ENCODE measurements around the gene SMYD3. TPM values are rescaled to one million over a fixed set of nuclear protein-coding genes. Genes with fewer than 3 reads are reported as not detected.

SMYD3 gene
- total RNA-seq, 1 donor from 2014 or later, result 34.9 TPM

DNA sequence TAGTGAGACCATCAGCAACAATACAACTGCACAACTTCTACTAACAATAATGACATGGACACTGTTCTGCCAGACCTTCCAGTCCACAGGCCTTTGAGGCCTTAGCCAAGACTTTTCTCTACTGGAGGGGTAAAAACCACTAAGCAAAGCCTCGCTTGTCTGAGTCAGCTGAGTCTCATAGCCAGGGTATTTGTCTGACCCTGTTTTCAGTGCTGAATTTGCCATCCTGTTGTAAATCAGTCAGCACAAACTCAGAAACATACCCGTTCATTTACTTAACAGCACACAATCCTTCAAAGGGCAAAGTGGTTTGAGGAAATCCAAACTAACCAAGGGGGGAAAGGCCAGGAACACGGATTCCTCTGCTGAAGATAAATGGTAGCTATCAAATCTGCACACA, 537.8 kb downstream of the SMYD3 start:
- Mint-ChIP-seq H3K27ac (peak overlapping the region; percentile 85), H3K4me3 (no peak overlapping the region), H3K27me3 (ENCODE audit: low read depth) (no peaks in the 10 kb centered on the region), H3K4me1 (peaks cover 32% of the 10 kb centered on the region), H3K36me3 (peaks cover 2% of the 10 kb centered on the region), H3K9me3 (peaks cover 9% of the 10 kb centered on the region)
- TF ChIP-seq, protein P1, sequence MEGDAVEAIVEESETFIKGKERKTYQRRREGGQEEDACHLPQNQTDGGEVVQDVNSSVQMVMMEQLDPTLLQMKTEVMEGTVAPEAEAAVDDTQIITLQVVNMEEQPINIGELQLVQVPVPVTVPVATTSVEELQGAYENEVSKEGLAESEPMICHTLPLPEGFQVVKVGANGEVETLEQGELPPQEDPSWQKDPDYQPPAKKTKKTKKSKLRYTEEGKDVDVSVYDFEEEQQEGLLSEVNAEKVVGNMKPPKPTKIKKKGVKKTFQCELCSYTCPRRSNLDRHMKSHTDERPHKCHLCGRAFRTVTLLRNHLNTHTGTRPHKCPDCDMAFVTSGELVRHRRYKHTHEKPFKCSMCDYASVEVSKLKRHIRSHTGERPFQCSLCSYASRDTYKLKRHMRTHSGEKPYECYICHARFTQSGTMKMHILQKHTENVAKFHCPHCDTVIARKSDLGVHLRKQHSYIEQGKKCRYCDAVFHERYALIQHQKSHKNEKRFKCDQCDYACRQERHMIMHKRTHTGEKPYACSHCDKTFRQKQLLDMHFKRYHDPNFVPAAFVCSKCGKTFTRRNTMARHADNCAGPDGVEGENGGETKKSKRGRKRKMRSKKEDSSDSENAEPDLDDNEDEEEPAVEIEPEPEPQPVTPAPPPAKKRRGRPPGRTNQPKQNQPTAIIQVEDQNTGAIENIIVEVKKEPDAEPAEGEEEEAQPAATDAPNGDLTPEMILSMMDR (IDR thresholded peaks at IDR 0.05; ENCODE audit: unreplicated experiment), result no peak
- no peak for DNase-seq (ENCODE audit: low spot score in 2 of 2, unreplicated experiment in 2 of 2)

DNA sequence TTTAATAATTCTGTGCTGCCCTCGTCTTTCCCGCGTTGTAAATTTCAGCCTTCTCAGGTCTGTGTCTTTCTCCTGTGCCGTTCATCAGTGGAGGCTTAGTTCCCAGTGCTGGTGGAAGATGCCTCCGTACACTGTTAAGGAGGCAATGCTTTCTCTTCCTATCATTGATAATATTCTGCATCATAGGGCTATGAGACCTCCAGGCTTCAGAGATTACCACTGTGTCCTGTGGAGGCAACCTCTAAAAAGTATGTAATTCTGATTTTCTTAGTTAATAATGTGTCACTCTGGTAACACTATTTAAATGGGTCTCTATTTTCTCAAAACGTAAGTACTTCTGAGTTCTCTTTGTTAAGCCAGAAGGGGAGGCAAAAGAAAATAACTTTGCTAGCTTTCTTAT, 538.3 kb downstream of the SMYD3 start:
- H3K4me1 Mint-ChIP-seq, result peaks cover 32% of the 10 kb centered on the region
- peak overlapping the region; percentile 85 for H3K27ac Mint-ChIP-seq
- no peaks in the 10 kb centered on the region for H3K27me3 Mint-ChIP-seq (ENCODE audit: low read depth)
- H3K36me3 Mint-ChIP-seq, result peaks cover 2% of the 10 kb centered on the region
- H3K9me3 Mint-ChIP-seq, result peaks cover 10% of the 10 kb centered on the region
- DNase-seq (ENCODE audit: low spot score in 2 of 2, unreplicated experiment in 2 of 2), result no peak
- TF ChIP-seq, protein P1 (IDR thresholded peaks at IDR 0.05; ENCODE audit: unreplicated experiment), result no peak
- no peak overlapping the region for H3K4me3 Mint-ChIP-seq

DNA sequence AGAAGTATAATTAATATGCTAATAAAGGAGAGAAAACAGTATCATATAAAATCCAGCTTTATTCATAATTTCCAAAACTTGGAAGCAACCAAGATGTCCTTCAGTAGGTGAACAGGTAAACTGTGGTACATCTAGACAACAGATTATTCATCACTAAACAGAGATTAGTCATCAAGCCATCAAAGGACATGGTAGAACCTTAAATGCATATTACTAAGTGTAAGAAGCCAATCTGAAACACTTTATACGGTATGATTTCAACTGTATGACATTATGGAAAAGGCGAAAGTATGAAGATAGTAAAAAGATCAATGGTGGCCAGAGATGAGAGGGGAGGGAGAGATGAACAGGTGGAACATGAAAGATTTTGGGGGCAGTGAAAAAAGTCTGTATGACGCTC, 541.7 kb downstream of the SMYD3 start:
- Mint-ChIP-seq H3K4me1 (peaks cover 35% of the 10 kb centered on the region), H3K36me3 (no peaks in the 10 kb centered on the region), H3K27ac (no peak overlapping the region), H3K27me3 (ENCODE audit: low read depth) (no peaks in the 10 kb centered on the region), H3K9me3 (peaks cover 7% of the 10 kb centered on the region), H3K4me3 (no peak overlapping the region)
- no peak for DNase-seq (ENCODE audit: low spot score in 2 of 2, unreplicated experiment in 2 of 2)
- TF ChIP-seq, protein P1 (IDR thresholded peaks at IDR 0.05; ENCODE audit: unreplicated experiment), result no peak

DNA sequence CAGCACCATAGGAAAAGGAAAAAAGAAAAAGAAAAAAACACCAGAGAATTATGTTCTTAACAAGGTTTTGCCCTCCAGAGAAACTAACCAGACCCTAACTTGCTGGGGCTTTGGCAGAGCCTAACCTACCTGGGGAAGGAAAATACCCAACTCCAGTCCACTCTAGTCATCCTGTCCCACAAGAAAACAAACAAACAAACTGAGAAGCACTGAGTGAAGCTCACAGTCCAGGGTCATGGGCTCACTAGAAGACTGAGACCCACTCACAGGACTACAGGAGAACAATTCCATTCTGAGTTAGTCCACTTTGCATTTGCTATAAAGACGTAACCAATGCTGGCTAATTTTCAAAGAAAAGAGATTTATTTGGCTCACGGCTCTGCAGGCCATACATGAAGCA, 543.4 kb downstream of the SMYD3 start:
- Mint-ChIP-seq H3K9me3 (peaks cover 5% of the 10 kb centered on the region), H3K27ac (no peak overlapping the region), H3K27me3 (ENCODE audit: low read depth) (no peaks in the 10 kb centered on the region), H3K36me3 (no peaks in the 10 kb centered on the region), H3K4me3 (no peak overlapping the region), H3K4me1 (peaks cover 23% of the 10 kb centered on the region)
- TF ChIP-seq, protein P1 (IDR thresholded peaks at IDR 0.05; ENCODE audit: unreplicated experiment), result no peak
- no peak for DNase-seq (ENCODE audit: low spot score in 2 of 2, unreplicated experiment in 2 of 2)

DNA sequence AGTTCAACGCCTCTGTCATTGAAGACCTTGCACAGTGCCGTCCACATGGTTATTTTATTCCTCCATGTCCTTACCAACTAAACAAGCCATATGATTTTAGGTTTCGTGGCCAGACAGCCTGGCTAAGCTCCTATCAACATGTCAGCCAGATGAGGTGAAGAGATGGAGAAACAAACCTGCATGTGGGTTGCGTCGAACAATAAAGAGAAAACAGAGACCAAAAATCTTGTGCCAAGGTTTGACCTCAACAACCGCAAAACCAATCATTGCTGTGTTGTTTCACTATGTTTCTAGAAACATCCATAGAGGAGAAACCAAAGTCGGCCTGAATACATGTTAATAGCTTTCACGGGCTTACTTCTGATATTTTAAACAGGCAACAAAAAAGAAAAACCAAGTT, 544.6 kb downstream of the SMYD3 start:
- peaks cover 5% of the 10 kb centered on the region for H3K9me3 Mint-ChIP-seq

More for the DNA sequence above, 544.6 kb downstream of the SMYD3 start:
- H3K4me1 Mint-ChIP-seq, result peaks cover 15% of the 10 kb centered on the region
- no peak overlapping the region for H3K27ac Mint-ChIP-seq
- TF ChIP-seq, protein P1 (IDR thresholded peaks at IDR 0.05; ENCODE audit: unreplicated experiment), result no peak
- H3K27me3 Mint-ChIP-seq (ENCODE audit: low read depth), result no peaks in the 10 kb centered on the region
- H3K36me3 Mint-ChIP-seq, result no peaks in the 10 kb centered on the region
- no peak overlapping the region for H3K4me3 Mint-ChIP-seq
- DNase-seq (ENCODE audit: low spot score in 2 of 2, unreplicated experiment in 2 of 2), result no peak

Data from mesothelial cell of epicardium (in vitro differentiated cells).